NB4 (cell line): Measurements from ENCODE around the gene TPD52L1.

ENCODE experiments used
- DNase-seq: peaks from one replicate; pipeline ENCODE4 v3.0.0; 2010; ENCODE audit warnings: low read depth
- H3K4me3 ChIP-seq: one replicate; pipeline ENCODE4 v1.5.1; 2011; ENCODE audit warnings: mild to moderate bottlenecking, low read depth, low read length, moderate library complexity
- MYC ChIP-seq: IDR thresholded peaks from 2 replicates; pipeline ENCODE4 v1.6.1; 2011; ENCODE audit warnings: low read depth, low read length
- POLR2A ChIP-seq: IDR thresholded peaks from 2 replicates; pipeline ENCODE4 v1.6.1; 2011; ENCODE audit warnings: mild to moderate bottlenecking; ENCODE audit not compliant: insufficient read length; ENCODE audit errors: extremely low read depth
- TF ChIP-seq, protein P1 (sequence below): IDR thresholded peaks from 2 replicates; pipeline ENCODE4 v1.6.1; 2011; ENCODE audit warnings: low read depth, low read length
- TF ChIP-seq, protein P2 (sequence below): IDR thresholded peaks from one replicate; pipeline ENCODE4 v1.5.1; 2012; ENCODE audit warnings: low read depth, low read length

The TPD52L1 gene

DNA sequence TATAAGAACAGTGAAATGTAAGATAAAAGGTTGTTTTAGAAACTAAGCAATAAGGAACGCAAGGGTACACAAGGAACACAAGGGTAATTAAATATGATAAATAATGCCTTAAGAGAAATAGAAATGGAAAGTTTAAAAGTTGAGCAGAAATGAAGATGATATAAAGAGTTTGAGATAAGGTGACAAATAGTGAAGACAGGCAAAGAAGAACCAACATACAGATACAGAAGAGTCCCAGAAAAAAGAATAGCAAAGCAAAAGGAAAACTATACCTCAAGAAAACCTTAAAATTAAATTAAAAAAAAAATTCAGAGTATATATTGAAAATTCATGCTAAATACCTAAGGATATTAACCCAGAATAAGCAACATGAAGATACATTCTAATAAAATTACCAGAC is 131.8 kb downstream of the TPD52L1 start:
- TF ChIP-seq, protein P1, sequence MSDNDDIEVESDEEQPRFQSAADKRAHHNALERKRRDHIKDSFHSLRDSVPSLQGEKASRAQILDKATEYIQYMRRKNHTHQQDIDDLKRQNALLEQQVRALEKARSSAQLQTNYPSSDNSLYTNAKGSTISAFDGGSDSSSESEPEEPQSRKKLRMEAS: no peak
- TF ChIP-seq, protein P2, sequence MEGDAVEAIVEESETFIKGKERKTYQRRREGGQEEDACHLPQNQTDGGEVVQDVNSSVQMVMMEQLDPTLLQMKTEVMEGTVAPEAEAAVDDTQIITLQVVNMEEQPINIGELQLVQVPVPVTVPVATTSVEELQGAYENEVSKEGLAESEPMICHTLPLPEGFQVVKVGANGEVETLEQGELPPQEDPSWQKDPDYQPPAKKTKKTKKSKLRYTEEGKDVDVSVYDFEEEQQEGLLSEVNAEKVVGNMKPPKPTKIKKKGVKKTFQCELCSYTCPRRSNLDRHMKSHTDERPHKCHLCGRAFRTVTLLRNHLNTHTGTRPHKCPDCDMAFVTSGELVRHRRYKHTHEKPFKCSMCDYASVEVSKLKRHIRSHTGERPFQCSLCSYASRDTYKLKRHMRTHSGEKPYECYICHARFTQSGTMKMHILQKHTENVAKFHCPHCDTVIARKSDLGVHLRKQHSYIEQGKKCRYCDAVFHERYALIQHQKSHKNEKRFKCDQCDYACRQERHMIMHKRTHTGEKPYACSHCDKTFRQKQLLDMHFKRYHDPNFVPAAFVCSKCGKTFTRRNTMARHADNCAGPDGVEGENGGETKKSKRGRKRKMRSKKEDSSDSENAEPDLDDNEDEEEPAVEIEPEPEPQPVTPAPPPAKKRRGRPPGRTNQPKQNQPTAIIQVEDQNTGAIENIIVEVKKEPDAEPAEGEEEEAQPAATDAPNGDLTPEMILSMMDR: no peak
- TF ChIP-seq POLR2A: no peak
- no peak for TF ChIP-seq MYC
- DNase-seq: no peak
- no peak overlapping the region for H3K4me3 ChIP-seq

DNA sequence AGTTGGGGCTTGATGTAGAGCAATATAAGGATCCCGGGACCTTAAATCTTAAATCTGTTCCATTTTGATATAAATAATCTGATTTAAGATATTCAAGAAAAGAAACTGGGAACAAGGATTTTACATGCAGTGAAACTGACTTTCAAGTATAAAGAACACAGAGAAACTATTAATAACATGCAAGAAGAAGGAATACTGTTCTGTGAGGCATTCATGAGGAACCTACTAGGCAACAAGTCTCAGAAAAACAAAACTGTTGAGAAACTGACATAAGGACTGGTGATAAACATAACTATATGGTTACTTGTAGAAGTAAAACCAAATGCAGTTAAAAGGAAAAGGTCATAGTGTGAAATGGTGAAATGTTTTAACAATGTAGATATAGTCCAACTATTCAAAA is 132.4 kb downstream of the TPD52L1 start:
- H3K4me3 ChIP-seq: no peak overlapping the region
- DNase-seq: no peak
- TF ChIP-seq, protein P2: no peak
- TF ChIP-seq MYC (no peak), POLR2A (no peak)
- TF ChIP-seq, protein P1: no peak

DNA sequence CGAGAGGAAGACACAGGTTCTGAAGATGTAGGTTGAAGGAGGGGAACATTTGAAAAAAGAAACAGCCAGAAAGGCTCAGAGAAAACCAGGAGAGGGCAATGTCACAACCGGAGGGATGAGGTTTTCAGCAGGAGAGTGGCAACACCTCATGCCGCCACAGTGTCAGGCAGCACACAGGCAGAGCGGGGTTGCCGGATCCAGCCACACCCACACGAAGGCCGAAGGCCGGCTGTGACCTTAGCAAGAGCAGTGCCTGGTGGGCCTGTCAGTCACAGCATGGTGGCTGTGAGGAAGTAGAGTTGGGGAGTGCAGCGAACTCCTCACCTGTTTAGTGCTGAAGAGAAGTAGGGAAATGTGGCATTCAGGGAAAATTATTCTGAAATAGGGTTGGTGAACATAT is 134.1 kb downstream of the TPD52L1 start:
- DNase-seq: no peak
- TF ChIP-seq, protein P1: no peak
- no peak for TF ChIP-seq MYC
- TF ChIP-seq, protein P2: no peak
- no peak overlapping the region for H3K4me3 ChIP-seq

DNA sequence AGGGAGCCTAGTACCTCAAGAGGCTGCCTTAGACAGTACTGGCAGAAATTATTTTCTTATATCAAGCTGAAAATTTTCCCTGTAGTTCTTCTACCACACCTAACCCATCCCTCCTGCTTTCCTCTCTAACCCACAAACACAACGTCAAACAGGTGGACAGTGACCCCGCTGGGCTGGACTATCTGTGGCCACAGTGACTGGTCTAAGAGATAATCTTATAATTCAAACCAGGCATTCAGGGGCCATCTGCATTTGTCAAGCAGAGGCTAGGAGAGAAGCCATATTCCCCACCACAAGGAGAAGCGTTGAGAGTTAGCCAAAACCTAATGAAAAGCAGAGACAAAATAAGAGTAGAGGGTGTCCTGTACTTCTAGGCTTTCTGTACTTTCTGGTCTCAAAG is 140.0 kb downstream of the TPD52L1 start:
- no peak for TF ChIP-seq MYC
- TF ChIP-seq POLR2A: no peak
- TF ChIP-seq, protein P2: no peak
- TF ChIP-seq, protein P1: no peak
- no peak overlapping the region for H3K4me3 ChIP-seq
- no peak for DNase-seq

DNA sequence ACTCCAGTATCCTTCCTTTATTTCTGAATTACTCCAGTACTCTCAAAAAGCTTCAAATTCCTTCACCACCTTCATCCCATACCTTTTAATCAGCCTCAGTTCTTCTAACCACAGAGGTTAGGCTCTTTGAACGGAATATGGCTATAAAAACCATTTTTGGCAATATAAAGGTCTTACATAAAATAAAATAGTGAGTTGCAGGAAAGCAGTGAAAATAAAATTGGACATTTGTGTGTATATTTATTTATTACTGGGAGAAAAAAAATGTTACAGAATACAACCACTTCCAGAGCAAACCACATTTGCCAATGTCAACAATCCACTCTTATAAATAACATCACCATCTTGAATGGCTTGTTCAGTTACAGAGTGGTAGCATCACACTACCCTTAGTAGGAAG is 140.5 kb downstream of the TPD52L1 start:
- TF ChIP-seq, protein P1: no peak
- TF ChIP-seq MYC (no peak), POLR2A (no peak)
- TF ChIP-seq, protein P2: no peak
- no peak overlapping the region for H3K4me3 ChIP-seq
- no peak for DNase-seq

- DNase-seq: no peak
Observed at GRCh38 chr6:125294925-125295324, 141.4 kb downstream of the TPD52L1 start.

More at GRCh38 chr6:125294925-125295324, 141.4 kb downstream of the TPD52L1 start:
- TF ChIP-seq, protein P2: no peak
- TF ChIP-seq, protein P1: no peak
- TF ChIP-seq POLR2A: no peak
- TF ChIP-seq MYC: no peak
- no peak overlapping the region for H3K4me3 ChIP-seq
